ENCODE results near the gene CIAO3.
A peak's percentile ranks its signal among the peaks of the same experiment; 100 is the strongest.
"Not testable (repeated sequence)": the region's sequence is repeated elsewhere in the genome, so short reads cannot be mapped to it uniquely, and the experiment has no call there.

Gene CIAO3

GRCh38 chr16:780296-780695 lies 39.5 kb upstream of the CIAO3 start:
- no peak for TF ChIP-seq CTCF (IDR thresholded peaks at IDR 0.05; ENCODE audit: control insufficient read depth, extremely low read depth, insufficient read depth)
- no peak for DNase-seq (ENCODE audit: low read depth)
- no peak overlapping the region for H3K4me3 ChIP-seq (ENCODE audit: low read depth, low read length)

GRCh38 chr16:779561-779960 lies 38.8 kb upstream of the CIAO3 start:
- no peak for DNase-seq (ENCODE audit: low read depth)
- TF ChIP-seq CTCF (IDR thresholded peaks at IDR 0.05; ENCODE audit: control insufficient read depth, extremely low read depth, insufficient read depth), result no peak
- H3K4me3 ChIP-seq (ENCODE audit: low read depth, low read length), result no peak overlapping the region

- no peak for TF ChIP-seq CTCF (IDR thresholded peaks at IDR 0.05; ENCODE audit: control insufficient read depth, extremely low read depth, insufficient read depth)
Observed at GRCh38 chr16:778909-779527, 38.2 kb upstream of the CIAO3 start.

GRCh38 chr16:778447-778846 lies 37.6 kb upstream of the CIAO3 start:
- no peak for TF ChIP-seq CTCF (IDR thresholded peaks at IDR 0.05; ENCODE audit: control insufficient read depth, extremely low read depth, insufficient read depth)
- no peak overlapping the region for H3K4me3 ChIP-seq (ENCODE audit: low read depth, low read length)
- DNase-seq (ENCODE audit: low read depth), result no peak

More at GRCh38 chr16:778909-779527, 38.2 kb upstream of the CIAO3 start:
- DNase-seq (ENCODE audit: low read depth), result no peak
- H3K4me3 ChIP-seq (ENCODE audit: low read depth, low read length), result no peak overlapping the region

GRCh38 chr16:777826-778225 lies 37.0 kb upstream of the CIAO3 start:
- no peak for TF ChIP-seq CTCF (IDR thresholded peaks at IDR 0.05; ENCODE audit: control insufficient read depth, extremely low read depth, insufficient read depth)
- DNase-seq (ENCODE audit: low read depth), result no peak
- no peak overlapping the region for H3K4me3 ChIP-seq (ENCODE audit: low read depth, low read length)

- peak; percentile 51 for DNase-seq (ENCODE audit: low read depth)
- no peak for TF ChIP-seq CTCF (IDR thresholded peaks at IDR 0.05; ENCODE audit: control insufficient read depth, extremely low read depth, insufficient read depth)
- H3K4me3 ChIP-seq (ENCODE audit: low read depth, low read length), result no peak overlapping the region
Observed at GRCh38 chr16:776824-777223, 36.0 kb upstream of the CIAO3 start.

- not testable (repeated sequence) for DNase-seq (ENCODE audit: low read depth); H3K4me3 ChIP-seq (ENCODE audit: low read depth, low read length)
Observed at GRCh38 chr16:776298-776697, 35.5 kb upstream of the CIAO3 start.

Data from LNCaP clone FGC (cell line).